ENCODE measurements around the gene SCG5.

GRCh38 chr15:32652178-32652577 is 10.7 kb downstream of the SCG5 start:
- TF ChIP-seq CTCF (conservative IDR thresholded peaks at IDR 0.05; ENCODE audit: low read depth, low read length) (no peak), EZH2phosphoT487 (IDR thresholded peaks at IDR 0.05; ENCODE audit: borderline replicate concordance, low read length) (no peak)

All from PC-3 (cell line).